OCI-LY7 (cell line): ENCODE data around the gene MAP3K13. TPM values are rescaled to one million over a fixed set of nuclear protein-coding genes. Genes with fewer than 3 reads are reported as not detected.

ENCODE experiments used
- BruUV-seq: library from RNA; stranded (reverse); fragments of 400-500 nt; replicated peaks from 2 replicates; lab custom pipeline; 2021; lab: Mats Ljungman, UMichigan
- CTCF ChIA-PET: fragments of 300-600 bp; sonication (Branson Sonifier 250); formaldehyde crosslinking; loops from one replicate; lab custom pipeline; 2022; ENCODE audit warnings: antibody characterized with exemption; ENCODE audit not compliant: unreplicated experiment; lab: Charles Lee
- POLR2A ChIA-PET: fragments of 300-600 bp; sonication (Branson Sonifier 250); formaldehyde crosslinking; loops from one replicate; lab custom pipeline; 2022; ENCODE audit warnings: antibody characterized with exemption; lab: Charles Lee
- DNase-seq: peaks from one replicate; pipeline ENCODE4 v3.0.0-alpha.2; 2015; ENCODE audit warnings: low spot score
- H2AFZ ChIP-seq: fragments of 200-600 bp; sonication (generic), shearing (Covaris generic); 2 replicates; pipeline ENCODE4 v1.6.1; 2014; ENCODE audit warnings: mild to moderate bottlenecking, antibody characterized with exemption, low read length, moderate library complexity
- H3K27ac ChIP-seq: fragments of 200-600 bp; sonication (generic); 2 replicates; pipeline ENCODE4 v1.5.1; 2014; ENCODE audit warnings: mixed run types, low read depth, mild to moderate bottlenecking, moderate library complexity, low read length, inconsistent platforms; ENCODE audit not compliant: poor library complexity, severe bottlenecking
- H3K36me3 ChIP-seq: fragments of 200-600 bp; sonication (generic); 2 replicates; pipeline ENCODE4 v1.6.1; 2014; ENCODE audit warnings: mild to moderate bottlenecking, antibody characterized with exemption, low read length, moderate library complexity, mixed read lengths; ENCODE audit not compliant: insufficient read depth
- H3K4me1 ChIP-seq: fragments of 200-600 bp; sonication (generic); 2 replicates; pipeline ENCODE4 v1.5.1; 2014; ENCODE audit warnings: mild to moderate bottlenecking, low read length; ENCODE audit not compliant: insufficient read depth, poor library complexity, severe bottlenecking
- H3K4me2 ChIP-seq: fragments of 200-600 bp; sonication (generic); 2 replicates; pipeline ENCODE4 v1.6.1; 2014; ENCODE audit warnings: mild to moderate bottlenecking, low read length
- H3K4me3 ChIP-seq: fragments of 200-600 bp; sonication (generic); 2 replicates; pipeline ENCODE4 v1.5.1; 2014; ENCODE audit warnings: mild to moderate bottlenecking, low read depth, low read length; ENCODE audit not compliant: poor library complexity, severe bottlenecking
- H3K79me2 ChIP-seq: fragments of 200-600 bp; sonication (generic); 2 replicates; pipeline ENCODE4 v1.6.1; 2016; ENCODE audit warnings: low read depth, mild to moderate bottlenecking, low read length, moderate library complexity, mixed read lengths; ENCODE audit not compliant: insufficient read depth
- H3K9me2 ChIP-seq: fragments of 200-600 bp; sonication (generic); 2 replicates; pipeline ENCODE4 v1.6.1; 2016; ENCODE audit warnings: mild to moderate bottlenecking, low read length, mixed read lengths; ENCODE audit not compliant: insufficient read depth
- H3K9me3 ChIP-seq: fragments of 200-600 bp; sonication (generic); 2 replicates; pipeline ENCODE4 v1.6.1; 2014; ENCODE audit warnings: mild to moderate bottlenecking, mixed run types, low read length, mixed read lengths
- H4K20me1 ChIP-seq: fragments of 200-600 bp; sonication (generic); 2 replicates; pipeline ENCODE4 v1.6.1; 2014; ENCODE audit warnings: mild to moderate bottlenecking, antibody characterized with exemption, low read length, moderate library complexity, mixed read lengths; ENCODE audit not compliant: insufficient read depth
- EZH2phosphoT487 ChIP-seq: fragments of 200-600 bp; sonication (generic); IDR thresholded peaks from 2 replicates; pipeline ENCODE4 v1.6.1; 2018; ENCODE audit warnings: low read depth, borderline replicate concordance, mild to moderate bottlenecking, mixed run types, antibody characterized with exemption, low read length, moderate library complexity, mixed read lengths
- intact Hi-C: fragments of 100-400 bp; cut with micrococcal nuclease; formaldehyde crosslinking; loops from one replicate; pipeline ENCODE4 v1.10.0; 2022; ENCODE audit not compliant: unreplicated experiment
- total RNA-seq, 2 experiments: library from RNA; depleted of rRNA in 1 of 2; stranded (reverse); fragments of >200 nt in 1 of 2; shearing (Covaris generic) in 1 of 2; gene quantifications; 2 replicates each; pipeline ENCODE4 v1.2.3, GENCODE V29; 2014 to 2022
- TF ChIP-seq, protein P1 (sequence below): fragments of 200-600 bp; sonication (generic); conservative IDR thresholded peaks from 2 replicates; pipeline ENCODE4 v1.5.1; 2014; ENCODE audit warnings: mild to moderate bottlenecking, antibody characterized with exemption, low read length, moderate library complexity, mixed read lengths

MAP3K13 gene
- total RNA-seq, 2 experiments from 2014 or later: 7.6 to 15.0 TPM

DNA sequence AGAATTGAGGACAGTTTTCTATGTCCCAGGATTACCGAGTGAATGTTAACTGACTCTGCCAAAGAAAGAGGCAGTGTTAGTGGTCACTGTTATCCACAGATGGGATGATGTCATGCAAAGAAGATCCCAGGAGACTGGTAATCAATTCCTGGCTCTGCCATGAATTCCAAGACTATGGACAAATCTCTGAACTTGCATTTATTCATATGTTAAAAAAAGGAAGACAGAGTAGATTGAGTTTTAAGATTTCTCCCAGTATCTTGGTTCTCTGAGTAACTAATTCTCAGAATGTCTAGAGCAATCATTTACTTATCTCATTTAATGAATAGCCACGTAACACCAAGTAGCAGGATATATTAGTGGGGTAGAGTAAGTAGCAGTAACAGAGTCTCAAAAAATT lies 11.5 kb upstream of the MAP3K13 start:
- no peak overlapping the region for H3K4me2 ChIP-seq
- H3K79me2 ChIP-seq: no peaks in the 10 kb centered on the region
- no peaks in the 10 kb centered on the region for H3K4me1 ChIP-seq
- H2AFZ ChIP-seq: no peak overlapping the region
- H3K9me2 ChIP-seq: no peaks in the 10 kb centered on the region
- DNase-seq: no peak
- H3K36me3 ChIP-seq: no peaks in the 10 kb centered on the region
- H3K4me3 ChIP-seq: no peak overlapping the region
- ChIA-PET CTCF (no interaction called here), POLR2A (no interaction called here)
- BruUV-seq: no TSS peak
- TF ChIP-seq EZH2phosphoT487: no peak
- TF ChIP-seq, protein P1, sequence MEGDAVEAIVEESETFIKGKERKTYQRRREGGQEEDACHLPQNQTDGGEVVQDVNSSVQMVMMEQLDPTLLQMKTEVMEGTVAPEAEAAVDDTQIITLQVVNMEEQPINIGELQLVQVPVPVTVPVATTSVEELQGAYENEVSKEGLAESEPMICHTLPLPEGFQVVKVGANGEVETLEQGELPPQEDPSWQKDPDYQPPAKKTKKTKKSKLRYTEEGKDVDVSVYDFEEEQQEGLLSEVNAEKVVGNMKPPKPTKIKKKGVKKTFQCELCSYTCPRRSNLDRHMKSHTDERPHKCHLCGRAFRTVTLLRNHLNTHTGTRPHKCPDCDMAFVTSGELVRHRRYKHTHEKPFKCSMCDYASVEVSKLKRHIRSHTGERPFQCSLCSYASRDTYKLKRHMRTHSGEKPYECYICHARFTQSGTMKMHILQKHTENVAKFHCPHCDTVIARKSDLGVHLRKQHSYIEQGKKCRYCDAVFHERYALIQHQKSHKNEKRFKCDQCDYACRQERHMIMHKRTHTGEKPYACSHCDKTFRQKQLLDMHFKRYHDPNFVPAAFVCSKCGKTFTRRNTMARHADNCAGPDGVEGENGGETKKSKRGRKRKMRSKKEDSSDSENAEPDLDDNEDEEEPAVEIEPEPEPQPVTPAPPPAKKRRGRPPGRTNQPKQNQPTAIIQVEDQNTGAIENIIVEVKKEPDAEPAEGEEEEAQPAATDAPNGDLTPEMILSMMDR: no peak
- intact Hi-C loops: loop anchor here (5.0 kb wide), 2 partner anchors 206 to 226 kb away; no protein-coding TSS in a partner anchor
- no peak overlapping the region for H3K27ac ChIP-seq
- no peaks in the 10 kb centered on the region for H3K9me3 ChIP-seq
- H4K20me1 ChIP-seq: no peaks in the 10 kb centered on the region

DNA sequence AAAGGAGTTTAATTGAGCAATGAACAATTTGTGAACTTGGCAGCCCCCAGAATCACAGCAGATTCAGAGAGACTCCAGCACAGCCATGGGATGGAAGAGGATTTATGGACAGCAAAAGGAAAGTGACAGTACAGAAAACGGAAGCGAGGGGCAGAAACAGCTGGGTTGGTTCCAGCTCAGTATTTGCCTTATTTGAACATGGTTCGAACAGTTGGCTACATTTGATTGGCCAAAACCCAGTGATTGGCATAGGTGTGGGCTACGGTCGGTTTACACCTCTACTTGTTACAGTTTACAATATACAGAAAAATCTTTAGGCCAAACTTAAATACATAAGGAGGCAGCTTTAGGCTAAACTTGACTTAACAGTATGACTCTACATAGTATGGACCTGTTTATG lies 9.7 kb upstream of the MAP3K13 start:
- Histone ChIP-seq H3K4me2 (no peak overlapping the region), H4K20me1 (no peaks in the 10 kb centered on the region), H3K79me2 (no peaks in the 10 kb centered on the region), H3K4me1 (no peaks in the 10 kb centered on the region), H2AFZ (no peak overlapping the region), H3K27ac (no peak overlapping the region), H3K4me3 (no peak overlapping the region), H3K9me3 (no peaks in the 10 kb centered on the region), H3K36me3 (no peaks in the 10 kb centered on the region), H3K9me2 (no peaks in the 10 kb centered on the region)
- ChIA-PET POLR2A (no interaction called here), CTCF (no interaction called here)
- no peak for TF ChIP-seq EZH2phosphoT487
- TF ChIP-seq, protein P1: no peak
- DNase-seq: no peak
- no TSS peak for BruUV-seq
- intact Hi-C loops: loop anchor here (5.0 kb wide), 2 partner anchors 204 to 224 kb away; no protein-coding TSS in a partner anchor

DNA sequence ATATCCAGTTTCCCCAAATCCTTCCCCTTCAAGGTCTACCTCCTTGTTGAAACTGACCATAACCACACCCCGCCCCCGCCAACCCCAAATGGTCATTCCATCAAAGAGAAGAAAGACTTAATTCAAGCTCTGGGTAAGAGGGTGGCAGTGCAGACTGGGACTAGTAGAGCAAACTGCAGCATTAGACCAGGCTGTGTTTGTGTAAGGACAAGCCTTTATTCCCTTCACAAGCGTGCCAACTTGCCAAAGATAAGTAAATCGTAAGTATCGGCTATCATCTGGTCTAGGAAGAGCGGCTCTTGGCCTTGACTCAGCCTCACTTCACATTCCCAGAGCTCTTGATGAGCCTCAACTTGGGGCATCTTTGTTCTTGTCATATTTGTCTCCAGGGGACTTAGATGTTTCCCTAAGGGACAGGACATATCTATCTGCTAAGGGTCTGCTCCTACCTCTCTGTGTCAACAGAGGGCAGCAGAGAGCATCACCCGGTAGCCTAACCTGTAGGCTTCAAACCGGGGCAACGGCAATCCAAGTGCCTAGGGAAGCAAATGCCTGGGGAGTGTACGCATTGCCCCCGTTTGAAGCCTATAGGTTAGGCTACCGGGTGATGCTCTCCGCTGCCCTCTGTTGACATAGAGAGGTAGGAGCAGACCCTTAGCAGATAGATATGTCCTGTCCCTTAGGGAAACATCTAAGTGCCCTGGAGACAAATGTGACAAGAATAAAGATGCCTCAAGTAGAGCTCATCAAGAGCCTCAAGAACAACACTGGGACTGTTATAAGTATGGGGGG lies 8.9 kb upstream of the MAP3K13 start:
- no peaks in the 10 kb centered on the region for H3K36me3 ChIP-seq
- CTCF ChIA-PET: no interaction called here
- TF ChIP-seq EZH2phosphoT487: no peak
- TF ChIP-seq, protein P1: peak; percentile 74
- H3K9me2 ChIP-seq: no peaks in the 10 kb centered on the region
- H3K4me2 ChIP-seq: no peak overlapping the region
- no peak overlapping the region for H3K27ac ChIP-seq
- no peaks in the 10 kb centered on the region for H3K9me3 ChIP-seq
- intact Hi-C loops: loop anchor here (5.0 kb wide), 2 partner anchors 203 to 223 kb away; no protein-coding TSS in a partner anchor
- no peak overlapping the region for H2AFZ ChIP-seq
- no peaks in the 10 kb centered on the region for H4K20me1 ChIP-seq
- POLR2A ChIA-PET: interaction anchor here (0.5 kb wide), 1 partner anchor 107 kb away, joined by 3 read pairs; no protein-coding TSS in a partner anchor
- H3K79me2 ChIP-seq: no peaks in the 10 kb centered on the region
- no peaks in the 10 kb centered on the region for H3K4me1 ChIP-seq
- H3K4me3 ChIP-seq: no peak overlapping the region
- no TSS peak for BruUV-seq
- DNase-seq: peak; percentile 84
